GM12891 (cell line): ENCODE data around the gene ZC3H4.

Experiments
- DNase-seq: peaks from one replicate; pipeline ENCODE4 v3.0.0; 2011; ENCODE audit warnings: low spot score; ENCODE audit not compliant: insufficient read length
- FAIRE-seq: peaks from 2 replicates; lab custom pipeline; 2011; peaks lifted over from hg19 to GRCh38; lab: Jason Lieb, UNC
- PAX5 ChIP-seq: IDR thresholded peaks from 2 replicates; pipeline ENCODE4 v1.6.1; 2011; ENCODE audit warnings: low read length, moderate library complexity, mild to moderate bottlenecking; ENCODE audit not compliant: insufficient read depth, severe bottlenecking
- POLR2A ChIP-seq: IDR thresholded peaks from 2 replicates; pipeline ENCODE4 v1.6.1; 2011; ENCODE audit warnings: low read depth, low read length, control low read depth
- POLR2AphosphoS5 ChIP-seq: IDR thresholded peaks from 2 replicates; pipeline ENCODE4 v1.6.1; 2011; ENCODE audit warnings: low read depth, low read length, control low read depth
- POU2F2 ChIP-seq: IDR thresholded peaks from 2 replicates; pipeline ENCODE4 v1.6.1; 2011; ENCODE audit warnings: low read depth, mild to moderate bottlenecking, control low read depth, low read length, moderate library complexity
- SPI1 ChIP-seq: IDR thresholded peaks from 2 replicates; pipeline ENCODE4 v1.6.1; 2011; ENCODE audit warnings: low read depth, low read length, control low read depth
- TAF1 ChIP-seq: IDR thresholded peaks from 2 replicates; pipeline ENCODE4 v1.6.1; 2011; ENCODE audit warnings: low read depth, low read length, control low read depth

The ZC3H4 gene

DNA sequence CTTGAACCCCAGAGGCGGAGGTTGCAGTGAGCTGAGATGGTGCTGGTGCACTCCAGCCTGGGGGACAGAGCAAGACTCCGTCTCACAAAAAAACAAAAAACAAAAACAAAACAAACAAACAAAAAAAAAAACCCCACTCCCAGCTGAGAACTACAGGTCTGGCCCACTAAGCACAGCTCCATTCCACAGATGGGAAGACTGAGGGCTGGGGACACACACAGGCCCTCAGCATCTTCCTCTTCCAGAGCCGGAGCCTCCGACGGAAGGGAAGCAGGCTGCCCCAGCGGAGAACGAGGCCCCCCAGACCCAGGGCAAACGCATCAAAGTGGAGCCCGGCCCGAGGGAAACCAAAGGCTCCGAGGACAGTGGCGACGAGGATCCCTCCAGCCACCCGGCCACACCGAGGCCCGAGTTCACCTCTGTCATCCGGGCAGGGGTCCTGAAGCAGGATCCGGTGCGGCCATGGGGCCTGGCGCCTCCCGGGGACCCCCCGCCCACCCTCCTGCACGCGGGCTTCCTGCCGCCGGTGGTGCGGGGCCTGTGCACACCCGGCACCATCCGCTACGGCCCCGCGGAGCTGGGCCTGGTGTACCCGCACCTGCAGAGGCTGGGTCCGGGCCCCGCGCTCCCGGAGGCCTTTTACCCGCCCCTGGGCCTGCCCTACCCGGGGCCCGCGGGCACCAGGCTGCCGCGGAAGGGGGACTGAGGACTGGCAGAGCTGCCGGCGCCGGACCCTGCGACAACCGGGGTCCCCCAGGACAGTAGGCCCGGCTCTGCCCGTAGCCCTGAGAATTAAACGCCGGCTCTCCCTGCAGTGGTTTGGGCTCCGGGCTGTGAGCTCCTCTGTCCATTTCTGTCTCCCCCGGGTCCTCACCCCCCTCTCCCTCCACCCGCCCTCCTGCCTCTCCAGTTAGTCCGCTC, 68.4 kb downstream of the ZC3H4 start:
- no peak for TF ChIP-seq SPI1
- no peak for TF ChIP-seq TAF1
- TF ChIP-seq POLR2AphosphoS5: no peak
- TF ChIP-seq POU2F2: no peak
- TF ChIP-seq PAX5: no peak
- no peak for TF ChIP-seq POLR2A
- DNase-seq: no peak
- FAIRE-seq: no peak

DNA sequence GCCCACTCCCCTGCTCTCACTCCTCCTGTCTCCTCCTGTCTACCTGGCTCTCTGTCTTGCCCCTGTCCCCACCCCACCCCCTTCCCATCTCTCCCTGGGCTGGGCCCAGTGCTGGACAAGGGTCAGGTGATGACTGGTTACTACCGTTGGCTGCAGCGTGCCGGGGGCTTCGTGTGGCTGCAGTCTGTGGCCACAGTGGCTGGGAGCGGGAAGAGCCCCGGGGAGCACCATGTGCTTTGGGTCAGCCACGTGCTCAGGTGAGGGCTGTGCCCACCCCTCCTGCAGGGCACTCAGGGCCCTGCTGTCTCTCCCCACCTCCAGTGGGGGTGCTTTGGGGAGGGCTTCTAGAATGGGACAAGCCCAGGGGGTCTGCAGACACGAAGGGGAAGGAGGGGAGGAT, 72.7 kb downstream of the ZC3H4 start:
- FAIRE-seq: no peak
- no peak for DNase-seq
- no peak for TF ChIP-seq POLR2A
- TF ChIP-seq SPI1: no peak
- TF ChIP-seq TAF1: no peak
- TF ChIP-seq PAX5: no peak
- no peak for TF ChIP-seq POLR2AphosphoS5

DNA sequence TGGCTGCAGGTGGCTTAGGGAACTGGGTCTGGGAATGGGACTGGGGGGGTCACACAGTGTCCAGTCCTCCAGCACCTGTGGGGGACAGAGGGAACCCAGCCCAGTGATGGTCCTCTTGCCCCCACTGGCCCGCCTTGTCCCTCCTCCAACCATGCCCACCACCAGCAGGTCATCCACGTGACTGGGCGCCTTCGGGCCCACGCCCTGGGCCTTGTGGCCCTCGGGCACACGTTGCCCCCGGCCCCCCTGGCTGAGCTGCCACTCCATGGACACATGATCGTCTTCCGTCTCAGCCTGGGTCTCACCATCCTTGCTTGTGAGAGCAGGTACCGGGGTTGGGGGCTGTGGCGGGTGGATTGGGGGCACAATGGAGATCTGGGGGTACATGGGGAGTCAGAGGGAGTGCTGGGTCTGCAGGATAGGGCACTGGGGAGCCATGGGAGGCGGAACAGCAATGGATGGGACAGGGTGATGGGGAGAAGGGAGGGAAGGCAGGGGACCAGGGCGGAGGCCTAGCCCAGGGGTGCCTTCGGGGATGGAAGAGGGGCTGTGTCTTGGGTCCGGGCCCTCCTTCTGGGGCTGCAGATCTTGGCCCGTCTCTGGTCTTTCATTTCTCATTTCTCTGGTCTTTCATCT, 74.2 kb downstream of the ZC3H4 start:
- no peak for DNase-seq
- no peak for FAIRE-seq
- no peak for TF ChIP-seq TAF1

DNA sequence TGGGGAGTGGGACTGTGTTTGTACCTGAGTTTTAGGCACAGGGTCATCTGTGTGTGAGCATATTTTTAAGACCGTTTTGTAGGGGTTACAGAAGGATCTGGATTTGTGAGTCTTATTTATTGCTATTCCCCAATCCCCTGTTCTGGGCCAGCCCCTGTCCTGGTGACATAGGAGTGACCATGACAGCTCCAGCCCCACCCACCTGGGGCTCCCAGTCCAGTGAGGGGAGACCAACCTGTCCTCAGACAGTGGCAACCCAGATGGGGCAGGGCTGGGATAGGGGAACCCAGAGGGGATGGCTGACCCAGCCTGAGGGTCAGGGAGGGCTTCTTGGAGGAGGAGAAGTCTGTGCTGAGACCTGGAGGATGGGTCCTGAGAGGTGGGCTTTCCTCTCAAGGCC, 75.8 kb downstream of the ZC3H4 start:
- FAIRE-seq (no peak), DNase-seq (no peak)
- no peak for TF ChIP-seq TAF1
- TF ChIP-seq POLR2A: no peak
- no peak for TF ChIP-seq PAX5
- TF ChIP-seq POU2F2: no peak
- TF ChIP-seq POLR2AphosphoS5: no peak
- no peak for TF ChIP-seq SPI1

DNA sequence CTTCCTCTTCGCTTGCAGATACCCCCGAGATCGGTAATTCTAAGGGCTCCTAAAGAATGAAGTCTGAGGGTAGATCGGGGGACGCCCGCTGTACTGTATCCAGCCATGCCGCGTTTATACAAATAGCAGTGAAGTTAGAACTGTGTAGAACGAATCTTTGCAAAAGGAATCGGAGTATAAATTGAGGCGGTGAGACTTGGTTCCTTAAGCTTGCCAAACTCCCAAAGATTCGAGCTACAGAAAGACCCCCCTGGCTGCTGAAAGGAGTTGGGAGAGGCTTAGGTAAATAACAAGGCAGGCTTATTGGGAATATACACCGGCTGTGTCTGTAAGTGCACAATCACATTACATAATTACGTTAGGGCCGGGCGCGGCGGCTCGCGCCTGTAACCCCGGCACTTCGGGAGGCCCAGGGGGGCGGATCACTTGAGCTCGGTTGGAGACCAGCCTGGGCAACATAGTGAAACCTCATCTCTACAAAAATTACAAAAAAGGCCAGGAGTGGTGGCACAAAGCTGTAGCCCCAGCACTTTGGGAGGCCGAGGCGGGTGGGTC, 77.4 kb downstream of the ZC3H4 start:
- no peak for DNase-seq
- no peak for TF ChIP-seq TAF1
- TF ChIP-seq SPI1: no peak
- no peak for TF ChIP-seq POLR2A
- TF ChIP-seq POU2F2: no peak
- no peak for TF ChIP-seq POLR2AphosphoS5
- TF ChIP-seq PAX5: no peak
- no peak for FAIRE-seq

DNA sequence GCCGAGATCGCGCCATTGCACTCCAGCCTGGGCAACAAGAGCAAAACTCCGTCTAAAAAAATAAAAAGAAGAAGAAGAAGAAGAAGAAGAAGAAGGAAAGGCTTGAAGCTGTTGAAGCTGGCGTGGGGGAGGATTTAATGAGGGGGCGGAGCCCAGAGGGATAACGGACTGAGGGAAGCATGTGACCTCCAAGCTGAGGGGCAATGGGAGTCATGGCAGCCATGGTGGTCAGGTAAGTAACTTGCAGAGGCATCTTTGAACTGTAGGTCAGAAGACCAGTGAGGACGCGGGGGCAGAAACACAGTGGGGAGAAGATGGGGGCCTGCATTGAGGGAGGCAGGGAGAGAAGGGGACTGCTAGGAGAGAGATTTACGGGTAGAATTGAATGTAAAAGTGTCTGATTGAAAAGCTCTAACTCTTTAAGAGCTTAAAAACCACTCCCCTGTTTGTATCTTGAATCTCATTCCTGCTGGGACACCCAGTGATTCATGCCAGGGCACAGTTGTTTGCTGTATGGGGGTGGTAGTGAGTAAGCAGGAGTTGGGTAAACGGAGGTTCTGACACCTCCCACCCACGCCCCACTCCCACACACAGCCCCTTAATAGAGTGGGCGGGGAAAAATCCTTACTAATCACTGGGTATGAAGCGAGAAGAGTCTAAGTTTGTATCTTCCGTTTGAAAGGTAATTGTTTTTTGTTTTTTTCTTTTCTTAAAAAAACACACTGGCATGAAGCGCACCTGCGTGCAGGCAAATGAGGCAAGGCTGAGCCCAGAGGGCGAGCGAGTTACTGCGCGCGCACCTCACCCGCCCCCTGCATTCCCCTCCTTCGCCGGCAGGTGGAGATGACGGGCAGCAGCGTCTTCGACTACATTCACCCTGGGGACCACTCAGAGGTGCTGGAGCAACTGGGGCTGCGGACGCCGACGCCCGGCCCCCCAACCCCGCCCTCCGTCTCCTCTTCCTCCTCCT, 78.2 kb downstream of the ZC3H4 start:
- TF ChIP-seq POLR2AphosphoS5 (no peak), POLR2A (no peak), POU2F2 (peak; percentile 8; the same call in 1 of the 2 replicates)
- DNase-seq (peak; percentile 96), FAIRE-seq (peak; percentile 96)

DNA sequence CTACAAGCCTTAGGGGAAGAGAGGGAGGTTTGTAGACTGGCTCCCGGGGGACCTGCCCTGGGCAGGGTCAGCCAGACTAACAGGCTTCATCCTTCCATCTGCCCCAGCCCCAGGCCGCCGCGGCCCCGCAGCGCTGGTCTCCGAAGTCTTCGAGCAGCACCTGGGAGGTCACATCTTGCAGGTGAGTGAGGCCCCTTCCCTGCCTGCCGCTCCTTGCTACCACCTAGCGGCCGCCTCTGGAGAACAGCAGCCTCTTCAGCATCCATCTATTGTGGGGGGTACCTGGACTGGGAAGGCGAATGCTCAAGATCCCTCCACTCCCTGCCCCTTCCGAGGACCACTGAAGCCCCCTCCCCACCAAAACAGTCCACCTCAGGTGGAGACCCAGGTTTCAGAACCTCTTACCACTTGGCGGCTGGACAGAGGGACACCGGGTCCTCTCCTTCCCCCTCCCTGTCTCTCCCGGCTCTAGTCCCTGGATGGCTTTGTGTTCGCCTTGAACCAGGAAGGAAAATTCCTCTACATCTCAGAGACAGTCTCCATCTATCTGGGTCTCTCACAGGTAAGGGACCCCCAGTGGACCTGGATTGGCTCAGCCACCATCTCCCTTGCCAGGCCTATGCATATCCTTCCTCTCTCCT, 81.3 kb downstream of the ZC3H4 start:
- peak; percentile 43 for FAIRE-seq
- TF ChIP-seq POU2F2 (no peak), POLR2A (no peak), SPI1 (no peak)
- DNase-seq: peak; percentile 66

DNA sequence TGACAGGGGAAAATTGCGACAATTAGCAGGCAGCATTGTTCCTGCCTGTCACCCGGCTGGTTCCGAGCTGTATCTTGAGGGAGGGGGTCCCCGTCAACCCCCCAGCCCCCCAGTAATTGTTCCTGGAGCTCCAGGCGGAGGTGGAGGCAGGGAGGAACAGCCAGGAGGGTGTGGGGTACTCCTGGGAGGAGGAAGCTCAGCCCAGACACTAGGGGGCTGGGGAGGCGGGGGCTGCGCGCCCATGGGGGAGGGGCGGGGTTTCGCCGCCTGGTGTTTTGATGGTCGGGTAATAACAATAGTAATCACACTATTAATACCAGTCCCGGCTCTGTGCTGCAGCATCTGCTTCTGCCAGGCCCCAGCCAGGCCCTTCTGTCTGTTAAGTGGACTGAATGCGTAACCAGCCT, 85.4 kb downstream of the ZC3H4 start:
- TF ChIP-seq POLR2AphosphoS5: no peak
- TF ChIP-seq TAF1: no peak
- no peak for TF ChIP-seq SPI1
- TF ChIP-seq POLR2A: no peak
- no peak for TF ChIP-seq POU2F2
- no peak for TF ChIP-seq PAX5
- FAIRE-seq: no peak
- no peak for DNase-seq

DNA sequence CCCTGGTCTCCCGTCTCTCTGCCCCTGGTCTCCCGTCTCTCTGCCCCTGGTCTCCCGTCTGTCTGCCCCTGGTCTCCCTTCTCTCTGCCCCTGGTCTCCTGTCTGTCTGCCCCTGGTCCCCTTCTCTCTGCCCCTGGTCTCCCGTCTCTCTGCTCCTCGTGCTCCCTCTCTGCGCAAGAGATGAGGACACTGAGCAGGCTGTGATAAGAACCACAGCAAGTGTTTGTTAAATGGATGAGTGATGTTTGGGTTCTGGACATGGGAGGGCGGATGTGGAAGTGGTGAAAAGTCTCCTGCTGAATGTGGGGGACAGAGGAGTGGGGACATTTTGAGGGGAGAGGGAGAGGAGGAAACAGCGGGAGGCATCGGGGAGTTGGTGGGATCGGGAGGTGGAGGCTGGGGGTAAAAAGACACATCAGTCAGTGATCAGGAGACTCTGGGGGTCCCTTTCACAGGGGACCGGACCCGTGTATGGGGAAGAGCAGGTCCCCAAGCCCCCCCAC, 85.9 kb downstream of the ZC3H4 start:
- FAIRE-seq (no peak), DNase-seq (no peak)
- TF ChIP-seq SPI1 (no peak), TAF1 (no peak), POU2F2 (no peak), POLR2A (no peak), PAX5 (no peak), POLR2AphosphoS5 (no peak)
